Measurements from ENCODE around the gene EBF3.

- TF ChIP-seq CTCF (IDR thresholded peaks at IDR 0.05 in 4 of 5, conservative IDR thresholded peaks at IDR 0.05 in 1 of 5) = no peak
- TF ChIP-seq POLR2A (IDR thresholded peaks at IDR 0.05) = no peak
These were observed 99.4 kb downstream of the EBF3 start for GRCh38 chr10:129864601-129865126.

Measured in gastrocnemius medialis (tissue), 4 donors.